NCI-H1694 (cell line): ENCODE measurements around the gene SPP1.

ENCODE experiments used
- DNase-seq: peaks from one replicate; lab custom pipeline; 2025; lab: John Stamatoyannopoulos, UW

SPP1 gene

GRCh38 chr4:87953826-87954225 is 21.7 kb upstream of the SPP1 start:
- DNase-seq: no peak

GRCh38 chr4:87956501-87956900 is 19.0 kb upstream of the SPP1 start:
- no peak for DNase-seq

GRCh38 chr4:87957061-87957460 is 18.5 kb upstream of the SPP1 start:
- DNase-seq: no peak

- no peak for DNase-seq
These were observed 13.5 kb upstream of the SPP1 start for GRCh38 chr4:87961993-87962392.

GRCh38 chr4:87962398-87963146 is 12.9 kb upstream of the SPP1 start:
- no peak for DNase-seq

- DNase-seq: no peak
These were observed 10.0 kb upstream of the SPP1 start for GRCh38 chr4:87965501-87965975.

- DNase-seq: no peak
These were observed 9.4 kb upstream of the SPP1 start for GRCh38 chr4:87966095-87966496.

GRCh38 chr4:87967193-87967592 is 8.3 kb upstream of the SPP1 start:
- no peak for DNase-seq

- no peak for DNase-seq
These were observed 5.4 kb upstream of the SPP1 start for GRCh38 chr4:87970121-87970520.

GRCh38 chr4:87971866-87972265 is 3.6 kb upstream of the SPP1 start:
- no peak for DNase-seq

- DNase-seq: peak; percentile 84
These were observed 2.0 kb upstream of the SPP1 start for GRCh38 chr4:87973283-87974169.

- DNase-seq: no peak
These were observed 555 bp upstream of the SPP1 start for GRCh38 chr4:87974856-87975462.

- DNase-seq: no peak
These were observed 2.2 kb downstream of the SPP1 start for GRCh38 chr4:87977521-87978278.

- DNase-seq: no peak
These were observed 3.2 kb downstream of the SPP1 start for GRCh38 chr4:87978681-87979080.

GRCh38 chr4:87979810-87980209 is 4.3 kb downstream of the SPP1 start:
- no peak for DNase-seq

GRCh38 chr4:87981486-87981885 is 6.0 kb downstream of the SPP1 start:
- DNase-seq: no peak

- no peak for DNase-seq
These were observed 6.5 kb downstream of the SPP1 start for GRCh38 chr4:87982036-87982435.

- DNase-seq: no peak
These were observed 7.0 kb downstream of the SPP1 start for GRCh38 chr4:87982446-87983010.

- DNase-seq: no peak
These were observed 8.5 kb downstream of the SPP1 start for GRCh38 chr4:87983996-87984395.

GRCh38 chr4:87985097-87985886 is 9.8 kb downstream of the SPP1 start:
- peak; percentile 43 for DNase-seq

- no peak for DNase-seq
These were observed 10.3 kb downstream of the SPP1 start for GRCh38 chr4:87985887-87986200.
